ENCODE measurements around the gene PTRH2. TPM values are rescaled to one million over a fixed set of nuclear protein-coding genes. Genes with fewer than 3 reads are reported as not detected.

Gene PTRH2
- total RNA-seq, 3 donors from 2014 or later (not counting 1 experiment from before 2014, with no cell fraction given) = 5.9 to 10.5 (median 6.6) TPM

DNA sequence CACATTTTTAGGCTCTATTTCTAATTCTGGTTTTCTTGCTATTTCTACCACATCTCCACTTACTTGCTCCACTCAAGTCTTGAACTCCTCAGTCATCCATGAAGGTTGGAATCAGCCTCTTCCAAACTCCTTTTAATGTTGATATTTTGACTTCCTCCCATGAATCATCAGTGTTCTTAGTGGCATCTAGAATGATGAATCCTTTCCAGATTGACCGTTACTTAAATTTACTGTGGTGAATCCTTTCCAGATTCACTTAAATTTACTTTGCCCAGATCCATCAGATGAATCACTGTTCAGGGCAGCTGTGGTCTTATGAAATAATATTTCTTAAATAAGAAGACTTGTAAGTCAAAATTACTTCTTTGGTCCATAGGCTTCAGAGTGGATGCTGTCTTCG is 55.1 kb downstream of the PTRH2 start:
- 90% methylated on average over 2 of the region's 2 CpGs for whole genome bisulfite sequencing (ENCODE audit: insufficient coverage)
- ATAC-seq (no peak), DNase-seq (no peak)
- Histone ChIP-seq H3K27me3 (ENCODE audit: control insufficient read depth, insufficient read depth, low read length) (no peaks in the 10 kb centered on the region), H3K4me1 (ENCODE audit: control insufficient read depth, insufficient read depth, low read length) (no peaks in the 10 kb centered on the region), H3K4me3 (ENCODE audit: low read length) (no peak overlapping the region), H3K27ac (ENCODE audit: low read length) (no peak overlapping the region), H3K9me3 (ENCODE audit: control insufficient read depth, insufficient read depth, low read length) (no peaks in the 10 kb centered on the region), H3K36me3 (ENCODE audit: control insufficient read depth, insufficient read depth, low read length) (peaks cover 74% of the 10 kb centered on the region)
- no peak for TF ChIP-seq CTCF (IDR thresholded peaks at IDR 0.05)
- H3K4me3 Mint-ChIP-seq = no peak overlapping the region
- H3K36me3 Mint-ChIP-seq = peaks cover 18% of the 10 kb centered on the region
- peak overlapping the region; percentile 5 to 76 for H3K27ac Mint-ChIP-seq
- intact Hi-C loops (cut with micrococcal nuclease) = no loop called here
- no peaks in the 10 kb centered on the region for H3K27me3 Mint-ChIP-seq (ENCODE audit: low read depth in 2 of 2)
- H3K4me1 Mint-ChIP-seq = peaks cover 21 to 23% of the 10 kb centered on the region in 2 donors
- H3K9me3 Mint-ChIP-seq = no peaks in the 10 kb centered on the region

- DNase-seq (peak in 1 of 2 donors; percentile 49), ATAC-seq (peak in 2 of 3 donors; percentile 34 to 35)
- Histone ChIP-seq H3K27ac (ENCODE audit: low read length) (no peak overlapping the region), H3K9me3 (ENCODE audit: control insufficient read depth, insufficient read depth, low read length) (no peaks in the 10 kb centered on the region), H3K4me1 (ENCODE audit: control insufficient read depth, insufficient read depth, low read length) (no peaks in the 10 kb centered on the region), H3K27me3 (ENCODE audit: control insufficient read depth, insufficient read depth, low read length) (no peaks in the 10 kb centered on the region), H3K4me3 (ENCODE audit: low read length) (no peak overlapping the region), H3K36me3 (ENCODE audit: control insufficient read depth, insufficient read depth, low read length) (peaks cover 71% of the 10 kb centered on the region)
- intact Hi-C loops (cut with micrococcal nuclease) = no loop called here
- Mint-ChIP-seq H3K27me3 (ENCODE audit: low read depth in 2 of 2) (no peaks in the 10 kb centered on the region), H3K9me3 (no peaks in the 10 kb centered on the region), H3K27ac (peak overlapping the region; percentile 34 to 76), H3K36me3 (peaks cover 22% of the 10 kb centered on the region), H3K4me3 (no peak overlapping the region), H3K4me1 (peaks cover 28 to 30% of the 10 kb centered on the region in 2 donors)
- no peak for TF ChIP-seq CTCF (IDR thresholded peaks at IDR 0.05)
Measured at GRCh38 chr17:59651346-59651745, 55.9 kb downstream of the PTRH2 start.

GRCh38 chr17:59650642-59651041 is 56.6 kb downstream of the PTRH2 start:
- ATAC-seq (no peak), DNase-seq (no peak)
- WGBS (ENCODE audit: insufficient coverage) = no CpG with 5 or more reads among the region's 1 CpG
- intact Hi-C loops (cut with micrococcal nuclease) = no loop called here
- peak overlapping the region; percentile 34 to 76 for H3K27ac Mint-ChIP-seq
- peaks cover 22% of the 10 kb centered on the region for H3K36me3 Mint-ChIP-seq
- peaks cover 28 to 30% of the 10 kb centered on the region in 2 donors for H3K4me1 Mint-ChIP-seq
- Histone ChIP-seq H3K27me3 (ENCODE audit: control insufficient read depth, insufficient read depth, low read length) (no peaks in the 10 kb centered on the region), H3K36me3 (ENCODE audit: control insufficient read depth, insufficient read depth, low read length) (peaks cover 68% of the 10 kb centered on the region), H3K4me3 (ENCODE audit: low read length) (no peak overlapping the region), H3K9me3 (ENCODE audit: control insufficient read depth, insufficient read depth, low read length) (no peaks in the 10 kb centered on the region), H3K4me1 (ENCODE audit: control insufficient read depth, insufficient read depth, low read length) (no peaks in the 10 kb centered on the region), H3K27ac (ENCODE audit: low read length) (no peak overlapping the region)
- no peaks in the 10 kb centered on the region for H3K9me3 Mint-ChIP-seq
- H3K27me3 Mint-ChIP-seq (ENCODE audit: low read depth in 2 of 2) = no peaks in the 10 kb centered on the region
- H3K4me3 Mint-ChIP-seq = no peak overlapping the region
- no peak for TF ChIP-seq CTCF (IDR thresholded peaks at IDR 0.05)

- Mint-ChIP-seq H3K27ac (no peak overlapping the region), H3K27me3 (ENCODE audit: low read depth in 2 of 2) (no peaks in the 10 kb centered on the region), H3K36me3 (peaks cover 22% of the 10 kb centered on the region), H3K4me1 (peaks cover 28 to 30% of the 10 kb centered on the region in 2 donors), H3K4me3 (no peak overlapping the region), H3K9me3 (no peaks in the 10 kb centered on the region)
- no peak for DNase-seq
- ATAC-seq = no peak
- TF ChIP-seq CTCF (IDR thresholded peaks at IDR 0.05) = no peak
- H3K4me1 ChIP-seq (ENCODE audit: control insufficient read depth, insufficient read depth, low read length) = no peaks in the 10 kb centered on the region
- no peaks in the 10 kb centered on the region for H3K9me3 ChIP-seq (ENCODE audit: control insufficient read depth, insufficient read depth, low read length)
- H3K27ac ChIP-seq (ENCODE audit: low read length) = no peak overlapping the region
- H3K36me3 ChIP-seq (ENCODE audit: control insufficient read depth, insufficient read depth, low read length) = peaks cover 68% of the 10 kb centered on the region
- intact Hi-C loops (cut with micrococcal nuclease) = no loop called here
- H3K27me3 ChIP-seq (ENCODE audit: control insufficient read depth, insufficient read depth, low read length) = no peaks in the 10 kb centered on the region
- H3K4me3 ChIP-seq (ENCODE audit: low read length) = no peak overlapping the region
Measured at GRCh38 chr17:59649886-59650285, 57.3 kb downstream of the PTRH2 start.

Data from natural killer cell (primary cell).